KOPT-K1 (cell line): ENCODE results near the gene AKT1S1.
A peak's percentile ranks its signal among the peaks of the same experiment; 100 is the strongest.

Experiments
- H3K27ac ChIP-seq: fragments of 200-600 bp; sonication (generic); 2 replicates; pipeline ENCODE4 v1.5.1; 2016; ENCODE audit warnings: antibody characterized with exemption, mild to moderate bottlenecking, low read depth, low read length; ENCODE audit not compliant: poor library complexity, severe bottlenecking
- H3K36me3 ChIP-seq: fragments of 200-600 bp; sonication (generic); 2 replicates; pipeline ENCODE4 v1.5.1; 2017; ENCODE audit warnings: antibody characterized with exemption, mild to moderate bottlenecking, low read length, moderate library complexity; ENCODE audit not compliant: insufficient read depth
- H3K9me3 ChIP-seq: fragments of 200-600 bp; sonication (generic); 2 replicates; pipeline ENCODE4 v1.5.1; 2017; ENCODE audit warnings: antibody characterized with exemption, low read length, mild to moderate bottlenecking; ENCODE audit not compliant: insufficient read depth, poor library complexity, severe bottlenecking

The AKT1S1 gene

DNA sequence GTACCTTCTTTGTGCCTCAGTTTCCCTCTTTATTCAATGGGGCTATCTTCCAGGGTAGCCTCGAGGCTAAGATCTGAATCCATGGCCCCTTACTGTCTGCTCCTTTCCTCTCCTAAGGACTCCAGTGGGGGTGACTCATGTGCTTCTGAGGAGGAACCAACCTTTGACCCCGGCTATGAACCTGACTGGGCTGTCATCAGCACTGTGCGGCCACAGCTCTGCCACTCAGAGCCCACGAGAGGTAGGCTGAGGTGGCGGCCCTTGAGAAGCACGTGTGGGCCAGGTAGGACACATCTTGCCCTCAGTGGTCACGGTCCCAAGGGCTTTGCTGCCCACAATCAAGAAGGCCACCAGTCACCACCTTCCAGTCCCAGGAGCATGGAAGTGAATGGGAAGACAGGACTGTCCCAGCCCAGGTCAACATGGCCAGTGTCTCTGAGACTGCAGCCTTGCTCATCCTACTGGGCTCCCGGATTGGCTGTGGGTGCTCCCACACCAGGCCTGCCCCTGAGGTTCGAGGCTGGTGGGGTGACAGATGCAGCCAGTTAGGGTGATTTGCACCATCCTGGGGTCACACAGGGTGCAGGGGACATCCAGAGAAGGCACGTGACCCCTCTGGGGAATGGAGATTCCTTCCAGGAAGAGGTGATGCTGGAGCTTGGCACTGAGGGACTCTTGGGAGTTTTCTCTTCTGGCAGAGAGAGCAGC is 3.2 kb upstream of the AKT1S1 start:
- no peaks in the 10 kb centered on the region for H3K9me3 ChIP-seq
- H3K36me3 ChIP-seq, result peaks cover 45% of the 10 kb centered on the region; the same call in 1 of the 2 replicates
- H3K27ac ChIP-seq, result no peak overlapping the region

DNA sequence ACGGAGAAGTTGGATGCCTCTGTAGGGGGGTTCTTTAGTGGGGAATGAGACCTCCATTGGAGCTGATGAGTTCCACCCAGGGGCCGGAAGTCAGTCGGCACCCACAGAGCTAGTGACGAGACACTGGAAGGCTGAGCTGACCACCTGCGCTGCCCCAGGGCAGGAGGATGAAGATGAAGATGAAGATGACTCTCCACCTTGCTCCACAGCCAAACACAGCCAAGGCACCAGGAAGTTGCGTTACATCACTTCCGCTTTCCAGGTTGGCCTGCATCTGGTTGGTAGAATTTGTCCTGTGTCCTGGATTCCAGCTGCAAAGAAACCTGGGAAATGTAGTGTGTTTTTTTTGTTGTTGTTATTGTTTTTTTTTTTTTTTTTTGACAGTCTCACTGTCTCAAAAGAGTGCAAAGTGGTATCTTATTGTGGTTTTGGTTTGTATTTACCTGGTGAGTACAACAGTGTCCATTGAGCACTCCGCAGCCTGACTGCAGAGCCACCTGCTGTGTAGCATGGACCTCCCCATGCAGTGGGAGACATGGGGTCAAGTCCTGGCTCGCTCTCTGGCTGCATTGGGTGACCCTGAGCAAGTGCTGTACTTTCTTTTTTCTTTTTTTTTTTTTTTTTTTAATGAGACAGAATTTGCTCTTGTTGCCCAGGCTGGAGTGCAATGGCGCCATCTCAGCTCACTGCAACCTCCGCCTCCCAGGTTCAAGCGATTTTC is 2.2 kb upstream of the AKT1S1 start:
- Histone ChIP-seq H3K9me3 (no peaks in the 10 kb centered on the region), H3K27ac (no peak overlapping the region), H3K36me3 (peaks cover 39% of the 10 kb centered on the region; the same call in 1 of the 2 replicates)

GRCh38 chr19:49878744-49879070 is 1.6 kb upstream of the AKT1S1 start:
- Histone ChIP-seq H3K36me3 (peaks cover 32% of the 10 kb centered on the region; the same call in 1 of the 2 replicates), H3K27ac (peak overlapping the region; percentile 96), H3K9me3 (no peaks in the 10 kb centered on the region)

GRCh38 chr19:49877879-49878743 is 956 bp upstream of the AKT1S1 start:
- Histone ChIP-seq H3K36me3 (peaks cover 26% of the 10 kb centered on the region; the same call in 1 of the 2 replicates), H3K27ac (peak overlapping the region; percentile 96), H3K9me3 (no peaks in the 10 kb centered on the region)

GRCh38 chr19:49876422-49877019 is 634 bp downstream of the AKT1S1 start:
- Histone ChIP-seq H3K36me3 (peaks cover 15% of the 10 kb centered on the region; the same call in 1 of the 2 replicates), H3K9me3 (no peaks in the 10 kb centered on the region)

DNA sequence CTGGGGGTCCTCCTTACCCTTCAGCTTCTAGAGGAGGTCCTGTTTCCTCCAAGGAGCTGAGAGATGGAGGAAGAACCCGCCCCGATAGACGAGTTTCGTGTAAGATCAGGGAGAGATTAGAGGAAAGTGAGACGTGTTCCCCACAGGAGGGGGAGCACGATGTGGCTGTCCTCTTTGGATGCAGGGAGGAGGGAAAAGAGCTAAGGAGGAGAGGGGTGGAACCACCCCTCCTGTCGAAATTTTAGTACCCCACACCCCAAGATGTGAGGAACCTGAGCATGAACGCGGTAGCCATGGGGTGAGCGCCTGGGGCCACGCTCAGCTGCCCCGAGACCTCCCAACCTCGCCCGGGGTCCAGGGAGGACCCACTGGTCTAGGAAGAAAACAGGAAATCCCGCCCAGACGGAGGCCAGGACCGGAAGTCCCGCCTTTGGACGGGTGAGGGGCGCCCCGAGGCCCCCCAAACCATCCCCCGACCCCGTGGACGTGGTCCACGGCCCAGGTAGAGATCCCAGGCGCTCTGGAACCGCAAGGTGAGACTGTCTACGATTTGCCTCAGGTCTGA is 1.2 kb downstream of the AKT1S1 start:
- no peaks in the 10 kb centered on the region for H3K9me3 ChIP-seq
- peak overlapping the region; percentile 96 for H3K27ac ChIP-seq
- peaks cover 10% of the 10 kb centered on the region; the same call in 1 of the 2 replicates for H3K36me3 ChIP-seq

More at GRCh38 chr19:49876422-49877019, 634 bp downstream of the AKT1S1 start:
- H3K27ac ChIP-seq, result peak overlapping the region; percentile 96

DNA sequence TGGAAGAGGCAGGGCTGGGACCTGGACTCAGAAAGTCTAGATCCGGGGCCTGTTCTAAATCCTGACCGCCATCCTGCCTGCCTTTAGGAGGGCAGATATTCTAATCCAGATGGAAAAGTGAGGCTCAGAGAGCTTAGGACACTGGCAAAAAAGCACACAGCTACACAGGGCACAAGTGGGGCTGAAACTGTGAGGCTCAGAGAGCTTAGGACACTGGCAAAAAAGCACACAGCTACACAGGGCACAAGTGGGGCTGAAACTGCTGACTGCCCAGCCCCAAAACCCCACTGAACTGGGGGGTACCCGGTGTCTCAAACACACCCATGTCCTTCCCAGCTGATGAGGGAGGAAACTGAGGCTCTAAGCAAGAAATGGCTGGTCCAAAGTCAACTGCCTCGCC is 2.0 kb downstream of the AKT1S1 start:
- Histone ChIP-seq H3K27ac (peak overlapping the region; percentile 96), H3K9me3 (no peaks in the 10 kb centered on the region), H3K36me3 (peaks cover 2% of the 10 kb centered on the region; the same call in 1 of the 2 replicates)

- Histone ChIP-seq H3K36me3 (no peaks in the 10 kb centered on the region), H3K27ac (no peak overlapping the region), H3K9me3 (no peaks in the 10 kb centered on the region)
These were observed 2.5 kb downstream of the AKT1S1 start for GRCh38 chr19:49874503-49875157.

- Histone ChIP-seq H3K36me3 (no peaks in the 10 kb centered on the region), H3K27ac (no peak overlapping the region), H3K9me3 (no peaks in the 10 kb centered on the region)
These were observed 3.3 kb downstream of the AKT1S1 start for GRCh38 chr19:49873834-49874233.

- no peaks in the 10 kb centered on the region for H3K36me3 ChIP-seq
- no peaks in the 10 kb centered on the region for H3K9me3 ChIP-seq
- no peak overlapping the region for H3K27ac ChIP-seq
These were observed 4.0 kb downstream of the AKT1S1 start for GRCh38 chr19:49873129-49873521.

DNA sequence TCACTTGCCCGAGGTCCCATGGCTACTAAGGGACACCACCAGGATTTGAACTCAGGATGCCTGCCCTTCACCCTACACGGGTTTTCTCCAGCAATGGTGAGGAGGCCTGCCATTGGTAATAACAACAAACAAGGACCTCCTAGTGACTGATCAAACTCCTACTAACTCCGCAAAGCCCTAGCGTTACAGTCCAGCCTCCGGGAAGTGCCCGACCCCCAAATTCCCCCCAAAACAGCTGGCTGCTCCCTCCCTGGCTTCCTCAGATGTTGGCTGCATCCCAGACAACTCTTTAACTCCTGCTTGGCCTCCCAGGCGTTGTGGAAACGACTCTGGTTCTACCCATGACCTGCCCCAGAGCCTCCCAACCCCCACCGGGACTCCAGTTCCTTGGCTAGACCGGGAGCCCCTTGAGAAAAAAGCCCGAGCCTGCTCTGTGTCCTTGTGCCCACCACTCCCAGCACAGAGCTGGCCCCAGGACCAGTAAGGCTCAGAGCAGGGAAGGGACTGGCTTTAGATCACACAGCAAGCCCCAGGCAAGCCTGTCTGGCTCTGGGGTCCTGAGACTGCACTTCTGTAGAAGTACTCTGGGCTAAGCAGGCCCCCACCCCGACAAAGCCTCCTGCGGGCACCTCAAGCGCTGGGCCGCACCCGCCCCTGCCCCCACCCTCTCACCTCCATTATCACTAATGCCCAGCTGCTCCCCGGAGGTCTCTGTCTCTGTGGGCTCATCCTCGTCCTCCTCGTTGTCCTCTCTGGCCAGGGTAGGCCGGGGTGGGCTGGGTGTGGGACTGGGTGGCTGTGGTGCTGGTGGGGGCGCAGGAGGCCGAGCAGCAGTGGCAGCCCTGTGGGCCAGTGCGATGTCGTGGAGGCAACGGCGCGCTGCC is 4.7 kb downstream of the AKT1S1 start:
- Histone ChIP-seq H3K36me3 (no peaks in the 10 kb centered on the region), H3K27ac (no peak overlapping the region)

DNA sequence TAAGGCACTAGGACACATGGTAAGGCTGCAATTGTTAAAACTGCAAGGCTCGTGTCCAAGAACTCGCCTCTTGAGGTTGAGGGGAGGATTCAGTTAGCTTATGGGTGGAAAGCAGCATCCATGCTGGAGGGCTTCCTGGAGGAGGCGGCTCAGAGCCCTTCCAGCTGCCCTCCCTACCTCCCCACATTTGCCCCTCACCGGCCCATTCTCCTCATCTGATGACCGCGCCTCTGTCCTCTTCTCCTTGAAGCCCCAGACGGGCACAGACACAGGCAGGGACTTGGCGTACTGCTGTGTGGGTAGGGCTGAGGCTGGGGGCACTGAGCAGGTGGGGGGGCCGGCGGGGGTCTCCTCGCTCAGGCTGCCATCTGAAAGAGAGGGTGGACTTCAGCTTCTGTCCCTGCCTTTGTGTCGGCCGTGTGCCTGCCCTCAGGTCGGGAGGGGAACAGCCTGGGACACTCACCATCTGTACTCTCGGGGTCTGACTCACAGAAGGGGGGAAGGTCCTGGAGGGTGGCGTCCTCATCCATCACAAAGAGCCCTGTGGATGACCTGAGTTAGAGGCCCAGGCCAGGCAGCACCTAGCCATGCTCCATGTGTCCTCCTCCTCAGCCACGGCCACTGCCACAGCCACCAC is 5.7 kb downstream of the AKT1S1 start:
- Histone ChIP-seq H3K9me3 (no peaks in the 10 kb centered on the region), H3K27ac (no peak overlapping the region), H3K36me3 (no peaks in the 10 kb centered on the region)

More for the DNA sequence above, 4.7 kb downstream of the AKT1S1 start:
- no peaks in the 10 kb centered on the region for H3K9me3 ChIP-seq

DNA sequence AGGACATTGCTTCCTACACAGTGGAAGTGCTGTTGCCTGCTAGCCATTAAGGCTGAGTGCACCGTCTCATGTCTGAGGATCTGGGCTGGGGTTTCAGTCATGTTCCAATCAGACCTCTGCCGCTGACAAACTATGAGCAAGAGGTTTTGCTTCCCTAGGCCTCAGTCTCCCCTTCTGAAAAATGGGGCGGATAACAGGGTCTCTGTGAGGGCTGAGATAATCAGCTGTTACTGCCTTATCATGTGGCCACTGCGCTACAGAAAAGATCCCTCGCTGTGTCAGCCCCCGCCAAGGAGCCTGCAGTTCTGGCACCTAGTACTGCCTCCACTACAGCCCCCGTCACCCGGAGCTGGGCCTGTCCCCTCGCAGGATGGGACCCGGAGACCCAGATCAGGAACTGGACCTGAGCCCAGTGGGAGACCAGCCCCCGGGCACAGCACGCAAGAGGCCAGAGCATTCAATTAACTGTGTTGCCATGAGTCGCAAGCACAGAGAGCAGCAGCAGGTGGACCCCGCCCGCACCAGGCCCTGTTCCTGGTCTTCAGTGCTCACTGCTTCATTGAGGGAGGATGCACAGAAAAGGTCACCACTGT is 6.8 kb downstream of the AKT1S1 start:
- Histone ChIP-seq H3K27ac (peak overlapping the region; percentile 61), H3K36me3 (no peaks in the 10 kb centered on the region), H3K9me3 (no peaks in the 10 kb centered on the region)
